PC-9 (cell line): Measurements from ENCODE around the gene ABCG5. TPM values are rescaled to one million over a fixed set of nuclear protein-coding genes. Genes with fewer than 3 reads are reported as not detected.

Experiments
- BruUV-seq: library from RNA; stranded (reverse); fragments of 400-500 nt; replicated peaks from 2 replicates; lab custom pipeline; 2021; lab: Mats Ljungman, UMichigan
- CTCF ChIA-PET: fragments of 300-600 bp; sonication (Branson Sonifier 250); formaldehyde crosslinking; loops from one replicate; lab custom pipeline; 2022; ENCODE audit warnings: antibody characterized with exemption; lab: Charles Lee
- POLR2A ChIA-PET: fragments of 300-600 bp; sonication (Branson Sonifier 250); formaldehyde crosslinking; loops from one replicate; lab custom pipeline; 2022; ENCODE audit warnings: antibody characterized with exemption; ENCODE audit not compliant: unreplicated experiment; lab: Charles Lee
- DNase-seq, 2 experiments: peaks; one replicate each; pipeline versions ENCODE4 v3.0.0 to v3.0.0-alpha.2; 2015 to 2022; ENCODE audit warnings: mixed read lengths in 1 of 2
- H2AFZ ChIP-seq: fragments of 200-600 bp; sonication (generic); 2 replicates; pipeline ENCODE4 v1.8.1; 2017; ENCODE audit warnings: antibody characterized with exemption
- H3F3A ChIP-seq: fragments of 200-600 bp; sonication (generic); 2 replicates; pipeline ENCODE4 v1.8.1; 2017; ENCODE audit warnings: antibody characterized with exemption, mild to moderate bottlenecking, low read depth; ENCODE audit not compliant: insufficient read depth
- H3K27ac ChIP-seq: fragments of 200-600 bp; sonication (generic); 2 replicates; pipeline ENCODE4 v1.6.1; 2016; ENCODE audit warnings: mixed run types
- H3K27me3 ChIP-seq: fragments of 200-600 bp; sonication (generic); 2 replicates; pipeline ENCODE4 v1.6.1; 2016; ENCODE audit warnings: low read depth, mixed run types; ENCODE audit not compliant: insufficient read depth
- H3K36me3 ChIP-seq: fragments of 200-600 bp; sonication (generic); 2 replicates; pipeline ENCODE4 v1.6.1; 2016; ENCODE audit warnings: low read depth, mixed run types
- H3K4me1 ChIP-seq: fragments of 200-600 bp; sonication (generic); replicated peaks from 2 replicates; pipeline ENCODE4 v1.6.1; 2016; ENCODE audit warnings: mixed run types; ENCODE audit not compliant: insufficient read depth
- H3K4me2 ChIP-seq: fragments of 200-600 bp; sonication (generic); 2 replicates; pipeline ENCODE4 v1.6.1; 2017; ENCODE audit warnings: mixed run types
- H3K4me3 ChIP-seq: fragments of 200-600 bp; sonication (generic); 2 replicates; pipeline ENCODE4 v1.6.1; 2016; ENCODE audit warnings: mixed run types
- H3K79me2 ChIP-seq: fragments of 200-600 bp; sonication (generic); 2 replicates; pipeline ENCODE4 v1.6.1; 2017; ENCODE audit warnings: low read depth, mixed run types
- H3K9me2 ChIP-seq: fragments of 200-600 bp; sonication (generic); 2 replicates; pipeline ENCODE4 v1.8.1; 2017; ENCODE audit warnings: mild to moderate bottlenecking; ENCODE audit not compliant: insufficient read depth
- H3K9me3 ChIP-seq: fragments of 200-600 bp; sonication (generic); 2 replicates; pipeline ENCODE4 v1.8.1; 2016; ENCODE audit warnings: low read depth; ENCODE audit not compliant: insufficient read depth
- H4K20me1 ChIP-seq: fragments of 200-600 bp; sonication (generic); 2 replicates; pipeline ENCODE4 v1.8.1; 2017; ENCODE audit not compliant: insufficient read depth
- CTCF ChIP-seq: fragments of 200-600 bp; sonication (generic); conservative IDR thresholded peaks from 2 replicates; pipeline ENCODE4 v1.6.1; 2017; ENCODE audit warnings: mixed run types, antibody characterized with exemption, mild to moderate bottlenecking, moderate library complexity
- EZH2 ChIP-seq: fragments of 200-600 bp; sonication (generic); IDR thresholded peaks from 2 replicates; pipeline ENCODE4 v1.8.0; 2017; ENCODE audit warnings: antibody characterized with exemption, low read depth
- intact Hi-C: fragments of 100-400 bp; cut with micrococcal nuclease; formaldehyde crosslinking; loops from one replicate; pipeline ENCODE4 v1.10.0; 2022; ENCODE audit not compliant: unreplicated experiment
- total RNA-seq: library from RNA; stranded (reverse); gene quantifications from 2 replicates; pipeline ENCODE4 v1.2.3, GENCODE V29; 2021

ABCG5 gene
- total RNA-seq, 1 experiment from 2014 or later, result not detected

GRCh38 chr2:43824512-43824911 lies 14.1 kb downstream of the ABCG5 start:
- Histone ChIP-seq H3K27me3 (peaks cover 63% of the 10 kb centered on the region), H3K4me2 (no peak overlapping the region), H2AFZ (no peak overlapping the region), H3K36me3 (no peaks in the 10 kb centered on the region), H3K9me2 (no peaks in the 10 kb centered on the region; the same call in 1 of the 2 replicates), H3K27ac (no peak overlapping the region), H3K4me3 (no peak overlapping the region), H3F3A (no peaks in the 10 kb centered on the region), H3K4me1 (no peaks in the 10 kb centered on the region), H4K20me1 (no peaks in the 10 kb centered on the region), H3K9me3 (no peaks in the 10 kb centered on the region), H3K79me2 (no peaks in the 10 kb centered on the region)
- ChIA-PET POLR2A (interaction anchor here (0.7 kb wide), 1 partner anchor 21 kb away, joined by 5 read pairs; no protein-coding TSS in a partner anchor), CTCF (no interaction called here)
- no peak for DNase-seq
- no peak for TF ChIP-seq CTCF
- TF ChIP-seq EZH2, result no peak
- intact Hi-C loops, result no loop called here
- BruUV-seq, result no TSS peak

DNA sequence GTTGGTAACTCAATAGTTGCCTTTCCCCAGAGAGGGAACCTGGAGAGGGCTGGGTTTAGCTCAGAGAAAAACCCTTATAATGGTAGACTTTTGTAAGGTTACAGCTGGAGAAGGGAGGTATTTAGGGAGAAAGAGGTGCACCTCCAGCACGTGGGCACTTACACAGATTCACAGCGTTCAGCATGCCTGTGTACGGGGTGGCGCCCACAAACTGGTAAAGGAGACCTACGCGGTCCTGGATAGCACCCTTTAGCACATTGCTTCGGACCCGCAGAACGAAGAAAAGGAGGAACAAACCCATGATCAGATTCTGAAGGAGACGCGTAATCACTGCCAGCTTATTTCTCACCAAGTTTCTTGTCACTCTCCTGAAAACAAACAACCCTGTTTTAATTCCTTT lies 14.9 kb downstream of the ABCG5 start:
- Histone ChIP-seq H3K27ac (no peak overlapping the region), H4K20me1 (no peaks in the 10 kb centered on the region), H3K4me1 (no peaks in the 10 kb centered on the region), H3K9me2 (no peaks in the 10 kb centered on the region; the same call in 1 of the 2 replicates), H3K79me2 (no peaks in the 10 kb centered on the region), H3K27me3 (peaks cover 60% of the 10 kb centered on the region), H3K9me3 (no peaks in the 10 kb centered on the region), H3F3A (no peaks in the 10 kb centered on the region), H2AFZ (no peak overlapping the region), H3K4me2 (no peak overlapping the region), H3K36me3 (no peaks in the 10 kb centered on the region), H3K4me3 (no peak overlapping the region)
- DNase-seq, result no peak
- no peak for TF ChIP-seq CTCF
- no peak for TF ChIP-seq EZH2
- ChIA-PET POLR2A (no interaction called here), CTCF (no interaction called here)
- intact Hi-C loops, result no loop called here
- BruUV-seq, result no TSS peak

- ChIA-PET CTCF (no interaction called here), POLR2A (no interaction called here)
- H3F3A ChIP-seq, result no peaks in the 10 kb centered on the region
- no peak overlapping the region for H2AFZ ChIP-seq
- H3K27me3 ChIP-seq, result peaks cover 60% of the 10 kb centered on the region
- H3K4me3 ChIP-seq, result no peak overlapping the region
- H3K4me1 ChIP-seq, result no peaks in the 10 kb centered on the region
- no peak for DNase-seq
- H3K27ac ChIP-seq, result no peak overlapping the region
- no TSS peak for BruUV-seq
- H3K9me3 ChIP-seq, result no peaks in the 10 kb centered on the region
- H3K79me2 ChIP-seq, result no peaks in the 10 kb centered on the region
- H3K9me2 ChIP-seq, result no peaks in the 10 kb centered on the region; the same call in 1 of the 2 replicates
- intact Hi-C loops, result no loop called here
- no peaks in the 10 kb centered on the region for H3K36me3 ChIP-seq
- no peaks in the 10 kb centered on the region for H4K20me1 ChIP-seq
- H3K4me2 ChIP-seq, result no peak overlapping the region
- TF ChIP-seq EZH2 (no peak), CTCF (no peak)
These were observed 15.8 kb downstream of the ABCG5 start for GRCh38 chr2:43822839-43823238.
